ENCODE results near the gene C7orf57.

DNA sequence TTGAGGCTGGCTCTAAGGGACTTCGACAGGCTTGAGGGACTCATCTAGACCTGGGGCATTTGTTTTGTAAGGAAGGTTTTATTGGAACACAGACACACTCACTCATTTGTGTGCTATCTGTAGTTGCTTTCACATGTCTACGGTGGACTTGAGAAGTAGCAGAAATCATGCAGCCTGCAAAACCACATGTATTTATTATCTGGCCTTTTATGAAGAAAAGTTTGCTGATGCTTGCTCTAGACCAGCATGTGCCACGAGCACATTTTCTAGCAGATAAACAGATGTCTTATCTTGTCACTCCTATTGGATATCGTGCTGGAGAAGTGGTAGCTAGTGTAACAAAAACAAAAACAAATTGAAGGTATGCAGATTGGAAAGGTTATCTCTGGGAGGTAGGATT, 63.5 kb downstream of the C7orf57 start:
- TF ChIP-seq, protein P1, sequence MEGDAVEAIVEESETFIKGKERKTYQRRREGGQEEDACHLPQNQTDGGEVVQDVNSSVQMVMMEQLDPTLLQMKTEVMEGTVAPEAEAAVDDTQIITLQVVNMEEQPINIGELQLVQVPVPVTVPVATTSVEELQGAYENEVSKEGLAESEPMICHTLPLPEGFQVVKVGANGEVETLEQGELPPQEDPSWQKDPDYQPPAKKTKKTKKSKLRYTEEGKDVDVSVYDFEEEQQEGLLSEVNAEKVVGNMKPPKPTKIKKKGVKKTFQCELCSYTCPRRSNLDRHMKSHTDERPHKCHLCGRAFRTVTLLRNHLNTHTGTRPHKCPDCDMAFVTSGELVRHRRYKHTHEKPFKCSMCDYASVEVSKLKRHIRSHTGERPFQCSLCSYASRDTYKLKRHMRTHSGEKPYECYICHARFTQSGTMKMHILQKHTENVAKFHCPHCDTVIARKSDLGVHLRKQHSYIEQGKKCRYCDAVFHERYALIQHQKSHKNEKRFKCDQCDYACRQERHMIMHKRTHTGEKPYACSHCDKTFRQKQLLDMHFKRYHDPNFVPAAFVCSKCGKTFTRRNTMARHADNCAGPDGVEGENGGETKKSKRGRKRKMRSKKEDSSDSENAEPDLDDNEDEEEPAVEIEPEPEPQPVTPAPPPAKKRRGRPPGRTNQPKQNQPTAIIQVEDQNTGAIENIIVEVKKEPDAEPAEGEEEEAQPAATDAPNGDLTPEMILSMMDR (IDR thresholded peaks at IDR 0.05): no peak
- no peak for TF ChIP-seq EZH2 (IDR thresholded peaks at IDR 0.05)
